HT1080 (cell line): ENCODE results near the gene SAMD8. TPM values are rescaled to one million over a fixed set of nuclear protein-coding genes. Genes with fewer than 3 reads are reported as not detected.
"Not testable (repeated sequence)": the region's sequence is repeated elsewhere in the genome, so short reads cannot be mapped to it uniquely, and the experiment has no call there.

Experiments used
- DNase-seq: peaks from one replicate; pipeline ENCODE4 v3.0.0-alpha.2; 2015; ENCODE audit warnings: low read depth
- total RNA-seq: library from RNA; depleted of rRNA; stranded (reverse); fragments of >200 nt; shearing (Covaris generic); gene quantifications from 2 replicates; pipeline ENCODE4 v1.2.3, GENCODE V29; 2014

Gene SAMD8
- total RNA-seq, 1 experiment from 2014 or later, result 15.2 TPM

GRCh38 chr10:75137533-75138438 is 26.3 kb downstream of the SAMD8 start:
- DNase-seq, result peak; percentile 65

- DNase-seq, result no peak
Measured at GRCh38 chr10:75140246-75140645, 28.8 kb downstream of the SAMD8 start.

- no peak for DNase-seq
Measured at GRCh38 chr10:75143353-75143752, 31.9 kb downstream of the SAMD8 start.

GRCh38 chr10:75145590-75145989 is 34.1 kb downstream of the SAMD8 start:
- DNase-seq, result no peak

GRCh38 chr10:75146780-75147179 is 35.3 kb downstream of the SAMD8 start:
- no peak for DNase-seq

- no peak for DNase-seq
Measured at GRCh38 chr10:75150656-75151055, 39.2 kb downstream of the SAMD8 start.

- DNase-seq, result no peak
Measured at GRCh38 chr10:75159519-75159918, 48.1 kb downstream of the SAMD8 start.

- DNase-seq, result peak; percentile 67
Measured at GRCh38 chr10:75165684-75166622, 54.5 kb downstream of the SAMD8 start.

- DNase-seq, result no peak
Measured at GRCh38 chr10:75166623-75166972, 55.1 kb downstream of the SAMD8 start.

GRCh38 chr10:75168275-75168674 is 56.8 kb downstream of the SAMD8 start:
- no peak for DNase-seq

GRCh38 chr10:75170215-75170614 is 58.8 kb downstream of the SAMD8 start:
- DNase-seq, result no peak

- DNase-seq, result no peak
Measured at GRCh38 chr10:75175046-75175445, 63.6 kb downstream of the SAMD8 start.

GRCh38 chr10:75176046-75176445 is 64.6 kb downstream of the SAMD8 start:
- DNase-seq, result no peak

- DNase-seq, result no peak
Measured at GRCh38 chr10:75176736-75177135, 65.3 kb downstream of the SAMD8 start.

- no peak for DNase-seq
Measured at GRCh38 chr10:75179657-75180177, 68.3 kb downstream of the SAMD8 start.

GRCh38 chr10:75180592-75180991 is 69.1 kb downstream of the SAMD8 start:
- DNase-seq, result no peak

GRCh38 chr10:75181073-75181472 is 69.6 kb downstream of the SAMD8 start:
- no peak for DNase-seq

- no peak for DNase-seq
Measured at GRCh38 chr10:75186310-75186709, 74.9 kb downstream of the SAMD8 start.

- DNase-seq, result peak; percentile 64
Measured at GRCh38 chr10:75187961-75188426, 76.5 kb downstream of the SAMD8 start.

GRCh38 chr10:75188522-75188921 is 77.1 kb downstream of the SAMD8 start:
- DNase-seq, result not testable (repeated sequence)

GRCh38 chr10:75189266-75190096 is 78.0 kb downstream of the SAMD8 start:
- DNase-seq, result no peak
